ENCODE data around the gene DNAL4.

The DNAL4 gene

GRCh38 chr22:38758276-38758945 lies 35.5 kb downstream of the DNAL4 start:
- peak; percentile 56 to 67 (median 61) for DNase-seq (ENCODE audit: low read depth in 3 of 3)

- no peak for DNase-seq (ENCODE audit: low read depth in 3 of 3)
Observed at GRCh38 chr22:38757464-38757757, 36.5 kb downstream of the DNAL4 start.

GRCh38 chr22:38756711-38757463 lies 37.1 kb downstream of the DNAL4 start:
- DNase-seq (ENCODE audit: low read depth in 3 of 3): no peak

GRCh38 chr22:38755911-38756532 lies 37.9 kb downstream of the DNAL4 start, which contains the start of gene SUN2:
TSS of gene SUN2 (minus strand) at chr22:38755998. CDS start at chr22:38752628, 3,370 bp downstream.
- DNase-seq (ENCODE audit: low read depth in 3 of 3): peak; percentile 89 to 96 (median 91)

- DNase-seq (ENCODE audit: low read depth in 3 of 3): peak in 1 of 3 experiments; percentile 19
Observed at GRCh38 chr22:38755155-38755910, 38.6 kb downstream of the DNAL4 start.

GRCh38 chr22:38754751-38755154 lies 39.2 kb downstream of the DNAL4 start:
- no peak for DNase-seq (ENCODE audit: low read depth in 3 of 3)

GRCh38 chr22:38753948-38754750 lies 39.8 kb downstream of the DNAL4 start:
- no peak for DNase-seq (ENCODE audit: low read depth in 3 of 3)

- DNase-seq (ENCODE audit: low read depth in 3 of 3): peak in 2 of 3 experiments; percentile 33 to 34
Observed at GRCh38 chr22:38751422-38752346, 42.3 kb downstream of the DNAL4 start.

- DNase-seq (ENCODE audit: low read depth in 3 of 3): no peak
Observed at GRCh38 chr22:38751066-38751421, 42.9 kb downstream of the DNAL4 start.

- DNase-seq (ENCODE audit: low read depth in 3 of 3): no peak
Observed at GRCh38 chr22:38750638-38751037, 43.3 kb downstream of the DNAL4 start.

GRCh38 chr22:38750104-38750503 lies 43.8 kb downstream of the DNAL4 start:
- no peak for DNase-seq (ENCODE audit: low read depth in 3 of 3)

- no peak for DNase-seq (ENCODE audit: low read depth in 3 of 3)
Observed at GRCh38 chr22:38748487-38749136, 45.3 kb downstream of the DNAL4 start.

- DNase-seq (ENCODE audit: low read depth in 3 of 3): no peak
Observed at GRCh38 chr22:38745676-38746460, 48.1 kb downstream of the DNAL4 start.

GRCh38 chr22:38744981-38745380 lies 49.0 kb downstream of the DNAL4 start:
- DNase-seq (ENCODE audit: low read depth in 3 of 3): no peak

- DNase-seq (ENCODE audit: low read depth in 3 of 3): no peak
Observed at GRCh38 chr22:38742176-38742942, 51.6 kb downstream of the DNAL4 start.

- DNase-seq (ENCODE audit: low read depth in 3 of 3): no peak
Observed at GRCh38 chr22:38741576-38741975, 52.4 kb downstream of the DNAL4 start.

- DNase-seq (ENCODE audit: low read depth in 3 of 3): no peak
Observed at GRCh38 chr22:38741166-38741565, 52.8 kb downstream of the DNAL4 start.

GRCh38 chr22:38740754-38741153 lies 53.2 kb downstream of the DNAL4 start:
- DNase-seq (ENCODE audit: low read depth in 3 of 3): no peak
